GM03348 (cell line): Measurements from ENCODE around the gene MEI4.

Source experiments
- DNase-seq: peaks from one replicate; pipeline ENCODE4 v3.0.0; 2012; ENCODE audit warnings: low spot score

Gene MEI4

GRCh38 chr6:77965449-77965848, 312.6 kb downstream of the MEI4 start:
- DNase-seq: no peak

GRCh38 chr6:77972334-77972733, 319.5 kb downstream of the MEI4 start:
- no peak for DNase-seq
